GM23338 (cell line): Measurements from ENCODE around the gene ARMH1. TPM values are rescaled to one million over a fixed set of nuclear protein-coding genes. Genes with fewer than 3 reads are reported as not detected.
A peak's percentile ranks its signal among the peaks of the same experiment; 100 is the strongest.

ENCODE experiments used
- ATAC-seq: fragments of 200-7000 bp; cut with Tn5 transposase; 3 replicates; pipeline ENCODE4 v1.9.1; 2020
- DNase-seq: peaks from one replicate; pipeline ENCODE4 v3.0.0-alpha.2; 2015; ENCODE audit warnings: low spot score
- H2AFZ ChIP-seq: fragments of 200-600 bp; sonication (generic); 2 replicates; pipeline ENCODE4 v1.8.0; 2016; ENCODE audit warnings: antibody characterized with exemption, mild to moderate bottlenecking, moderate library complexity
- H3F3A ChIP-seq: fragments of 200-600 bp; sonication (generic); replicated peaks from 2 replicates; pipeline ENCODE4 v1.8.0; 2017; ENCODE audit warnings: antibody characterized with exemption, mixed run types, low read depth
- H3K27ac ChIP-seq: fragments of 200-600 bp; sonication (generic); 2 replicates; pipeline ENCODE4 v1.6.1; 2016; ENCODE audit warnings: low read depth
- H3K27me3 ChIP-seq: fragments of 200-600 bp; sonication (generic); 2 replicates; pipeline ENCODE4 v1.8.0; 2016; ENCODE audit warnings: mild to moderate bottlenecking, mixed run types, moderate library complexity; ENCODE audit not compliant: insufficient read depth
- H3K36me3 ChIP-seq: fragments of 200-600 bp; sonication (generic); 2 replicates; pipeline ENCODE4 v1.8.0; 2016; ENCODE audit warnings: mild to moderate bottlenecking; ENCODE audit not compliant: insufficient read depth
- H3K4me1 ChIP-seq: fragments of 200-600 bp; sonication (generic); 2 replicates; pipeline ENCODE4 v1.8.0; 2016; ENCODE audit warnings: mild to moderate bottlenecking, moderate library complexity; ENCODE audit not compliant: insufficient read depth
- H3K4me2 ChIP-seq: fragments of 200-600 bp; sonication (generic); 2 replicates; pipeline ENCODE4 v1.7.1; 2017; ENCODE audit warnings: mixed run types
- H3K4me3 ChIP-seq: fragments of 200-600 bp; sonication (generic); 2 replicates; pipeline ENCODE4 v1.6.1; 2016; ENCODE audit warnings: mixed run types
- H3K79me2 ChIP-seq: fragments of 200-600 bp; sonication (generic); replicated peaks from 2 replicates; pipeline ENCODE4 v1.8.0; 2017; ENCODE audit warnings: mild to moderate bottlenecking; ENCODE audit not compliant: insufficient read depth
- H3K9me2 ChIP-seq: fragments of 200-600 bp; sonication (generic); 2 replicates; pipeline ENCODE4 v1.8.0; 2017; ENCODE audit not compliant: insufficient read depth
- H4K20me1 ChIP-seq: fragments of 200-600 bp; sonication (generic); replicated peaks from 2 replicates; pipeline ENCODE4 v1.8.0; 2017; ENCODE audit warnings: mild to moderate bottlenecking; ENCODE audit not compliant: insufficient read depth
- H3K27ac Mint-ChIP-seq: 2 replicates; pipeline ENCODE4 v1.8.0; 2020; ENCODE audit warnings: inconsistent platforms, mild to moderate bottlenecking, moderate library complexity, mixed read lengths
- H3K27me3 Mint-ChIP-seq: 3 replicates; pipeline ENCODE4 v1.8.0; 2022; ENCODE audit warnings: low read depth, mild to moderate bottlenecking, moderate library complexity, mixed read lengths, inconsistent platforms; ENCODE audit not compliant: insufficient read depth, poor library complexity
- H3K36me3 Mint-ChIP-seq: 3 replicates; pipeline ENCODE4 v1.8.0; 2021; ENCODE audit warnings: low read depth, mild to moderate bottlenecking, inconsistent platforms, moderate library complexity, mixed read lengths
- H3K4me1 Mint-ChIP-seq: 3 replicates; pipeline ENCODE4 v1.8.0; 2020; ENCODE audit warnings: mild to moderate bottlenecking, inconsistent platforms, mixed read lengths
- H3K4me3 Mint-ChIP-seq: 3 replicates; pipeline ENCODE4 v1.8.0; 2021; ENCODE audit warnings: moderate library complexity, mild to moderate bottlenecking, inconsistent platforms, mixed read lengths
- H3K9me3 Mint-ChIP-seq: 3 replicates; pipeline ENCODE4 v1.8.0; 2020; ENCODE audit warnings: moderate library complexity, mild to moderate bottlenecking, inconsistent platforms, mixed read lengths
- NANOG ChIP-seq: IDR thresholded peaks from 2 replicates; pipeline ENCODE4 v1.6.1; 2016; ENCODE audit warnings: antibody characterized with exemption, borderline replicate concordance
- REST ChIP-seq: IDR thresholded peaks from one replicate; pipeline ENCODE4 v1.6.1; 2018; ENCODE audit warnings: antibody characterized with exemption; ENCODE audit not compliant: unreplicated experiment
- STAT1 ChIP-seq: IDR thresholded peaks from one replicate; pipeline ENCODE4 v1.6.1; 2016; ENCODE audit warnings: antibody characterized with exemption; ENCODE audit not compliant: unreplicated experiment
- ZNF114 ChIP-seq: fragments of 250-450 bp; sonication (Bioruptor Pico); IDR thresholded peaks from 2 replicates; pipeline ENCODE4 v1.5.0; 2020; ENCODE audit warnings: mild to moderate bottlenecking, moderate library complexity
- ZNF331 ChIP-seq: fragments of 250-450 bp; sonication (Bioruptor Pico); IDR thresholded peaks from 2 replicates; pipeline ENCODE4 v1.5.0; 2020; ENCODE audit warnings: low read depth, mild to moderate bottlenecking, moderate library complexity
- ZNF462 ChIP-seq: fragments of 250-450 bp; sonication (Bioruptor Pico); IDR thresholded peaks from 2 replicates; pipeline ENCODE4 v1.5.0; 2020; ENCODE audit warnings: mild to moderate bottlenecking, moderate library complexity
- polyA plus RNA-seq: library from polyadenylated mRNA; unstranded; fragments of >200 nt; fragmentation: Nextera tagmentation; extraction: Ambion mirVana; gene quantifications from 2 replicates; pipeline ENCODE4 v1.2.1, GENCODE V29; 2016
- total RNA-seq: library from RNA; depleted of rRNA; stranded (reverse); fragments of >200 nt; shearing (Covaris generic); gene quantifications from 2 replicates; pipeline ENCODE4 v1.2.3, GENCODE V29; 2014

Gene ARMH1
- total and polyA plus RNA-seq, 2 experiments from 2014 or later = 0.31 TPM; not detected in 1

GRCh38 chr1:44672961-44673674, 1.4 kb upstream of the ARMH1 start:
- ATAC-seq = no peak
- no peaks in the 10 kb centered on the region for H3K79me2 ChIP-seq
- H4K20me1 ChIP-seq = no peaks in the 10 kb centered on the region; the same call in 1 of the 2 replicates
- no peak overlapping the region for H3K27ac ChIP-seq
- H2AFZ ChIP-seq = peak overlapping the region; percentile 97; the same call in 1 of the 2 replicates
- Mint-ChIP-seq H3K9me3 (no peaks in the 10 kb centered on the region), H3K4me1 (peaks cover 17% of the 10 kb centered on the region), H3K27ac (no peak overlapping the region; the same call in 1 of the 2 replicates), H3K36me3 (no peaks in the 10 kb centered on the region), H3K4me3 (peak overlapping the region; percentile 86), H3K27me3 (peaks cover 8% of the 10 kb centered on the region)
- peaks cover 24% of the 10 kb centered on the region for H3K4me1 ChIP-seq
- H3K4me3 ChIP-seq = peak overlapping the region; percentile 96
- H3F3A ChIP-seq = 0 out of 2 replicates have a peak, but pooled peaks cover 6% of the 10 kb centered on the region
- H3K36me3 ChIP-seq = no peaks in the 10 kb centered on the region
- H3K4me2 ChIP-seq = peak overlapping the region; percentile 93
- H3K9me2 ChIP-seq = no peaks in the 10 kb centered on the region
- H3K27me3 ChIP-seq = no peaks in the 10 kb centered on the region
- TF ChIP-seq ZNF462 (no peak), ZNF331 (no peak), STAT1 (no peak), NANOG (no peak), ZNF114 (CRISPR knock-in tag) (no peak), REST (no peak)
- no peak for DNase-seq
